Large intestine (tissue), 3 donors: ENCODE measurements around the gene IL37. TPM values are rescaled to one million over a fixed set of nuclear protein-coding genes. Genes with fewer than 3 reads are reported as not detected.

ENCODE experiments used
- DNase-seq, 2 donors: peaks; one replicate each; pipeline versions ENCODE4 v3.0.0 to v3.0.0-alpha.2; 2013
- H3K27ac ChIP-seq: one replicate; pipeline ENCODE4 v1.5.1; 2013; ENCODE audit warnings: low read length
- H3K27me3 ChIP-seq: 2 replicates; pipeline ENCODE4 v1.6.1; 2013; ENCODE audit warnings: low read length; ENCODE audit not compliant: control insufficient read depth, insufficient read depth
- H3K36me3 ChIP-seq: 2 replicates; pipeline ENCODE4 v1.6.1; 2013; ENCODE audit warnings: low read length; ENCODE audit not compliant: control insufficient read depth, insufficient read depth
- H3K4me1 ChIP-seq: one replicate; pipeline ENCODE4 v1.6.1; 2013; ENCODE audit warnings: low read length; ENCODE audit not compliant: control insufficient read depth, insufficient read depth
- H3K4me3 ChIP-seq: one replicate; pipeline ENCODE4 v1.5.1; 2013; ENCODE audit warnings: low read length
- H3K9me3 ChIP-seq: one replicate; pipeline ENCODE4 v1.6.1; 2013; ENCODE audit warnings: mild to moderate bottlenecking, low read depth, low read length, moderate library complexity; ENCODE audit not compliant: control insufficient read depth
- WGBS: methylation state at CpG from one replicate; pipeline ENCODE4 v1.1.5; 2013; ENCODE audit warnings: low lambda C conversion rate; ENCODE audit not compliant: insufficient coverage; 5-methylcytosine and 5-hydroxymethylcytosine counted together
- polyA plus RNA-seq: library from polyadenylated mRNA; unstranded; fragments of 120-200 nt; gene quantifications from one replicate; pipeline ENCODE4 v1.2.1, GENCODE V29; 2013

IL37 gene
- polyA plus RNA-seq, 1 donor, result 1.6 TPM

GRCh38 chr2:112879491-112880041, 31.4 kb upstream of the IL37 start:
- Histone ChIP-seq H3K4me3 (no peak overlapping the region), H3K4me1 (no peaks in the 10 kb centered on the region), H3K27me3 (no peaks in the 10 kb centered on the region), H3K36me3 (no peaks in the 10 kb centered on the region), H3K27ac (no peak overlapping the region), H3K9me3 (no peaks in the 10 kb centered on the region)
- no peak for DNase-seq
- no CpG with 5 or more reads among the region's 6 CpGs for WGBS

- no peaks in the 10 kb centered on the region for H3K4me1 ChIP-seq
- no peaks in the 10 kb centered on the region for H3K36me3 ChIP-seq
- no peaks in the 10 kb centered on the region for H3K9me3 ChIP-seq
- no peak overlapping the region for H3K4me3 ChIP-seq
- WGBS, result no CpG with 5 or more reads among the region's 5 CpGs
- no peak overlapping the region for H3K27ac ChIP-seq
- H3K27me3 ChIP-seq, result no peaks in the 10 kb centered on the region
- no peak for DNase-seq
These were observed 30.9 kb upstream of the IL37 start for GRCh38 chr2:112880091-112880531.

- no peaks in the 10 kb centered on the region for H3K4me1 ChIP-seq
- H3K9me3 ChIP-seq, result no peaks in the 10 kb centered on the region
- H3K36me3 ChIP-seq, result no peaks in the 10 kb centered on the region
- no peak overlapping the region for H3K27ac ChIP-seq
- WGBS, result 84% methylated on average over 2 of the region's 7 CpGs
- H3K27me3 ChIP-seq, result no peaks in the 10 kb centered on the region
- H3K4me3 ChIP-seq, result no peak overlapping the region
- DNase-seq, result no peak
These were observed 30.3 kb upstream of the IL37 start for GRCh38 chr2:112880696-112881095.

- H3K4me1 ChIP-seq, result no peaks in the 10 kb centered on the region
These were observed 29.6 kb upstream of the IL37 start for GRCh38 chr2:112881217-112881985.

GRCh38 chr2:112883669-112884068, 27.3 kb upstream of the IL37 start:
- Histone ChIP-seq H3K27ac (no peak overlapping the region), H3K9me3 (no peaks in the 10 kb centered on the region), H3K4me3 (no peak overlapping the region), H3K27me3 (no peaks in the 10 kb centered on the region), H3K4me1 (no peaks in the 10 kb centered on the region), H3K36me3 (no peaks in the 10 kb centered on the region)
- WGBS, result no CpG with 5 or more reads among the region's 2 CpGs
- DNase-seq, result no peak

More at GRCh38 chr2:112881217-112881985, 29.6 kb upstream of the IL37 start:
- 94% methylated on average over 3 of the region's 5 CpGs for WGBS
- Histone ChIP-seq H3K36me3 (no peaks in the 10 kb centered on the region), H3K27me3 (no peaks in the 10 kb centered on the region), H3K4me3 (no peak overlapping the region), H3K27ac (no peak overlapping the region), H3K9me3 (no peaks in the 10 kb centered on the region)
- no peak for DNase-seq

- H3K4me1 ChIP-seq, result no peaks in the 10 kb centered on the region
These were observed 26.0 kb upstream of the IL37 start for GRCh38 chr2:112884869-112885505.

GRCh38 chr2:112885506-112885902, 25.5 kb upstream of the IL37 start:
- Histone ChIP-seq H3K4me1 (no peaks in the 10 kb centered on the region), H3K36me3 (no peaks in the 10 kb centered on the region), H3K9me3 (no peaks in the 10 kb centered on the region), H3K27me3 (no peaks in the 10 kb centered on the region), H3K4me3 (no peak overlapping the region), H3K27ac (no peak overlapping the region)
- no CpG with 5 or more reads among the region's 4 CpGs for WGBS
- no peak for DNase-seq

More at GRCh38 chr2:112884869-112885505, 26.0 kb upstream of the IL37 start:
- Histone ChIP-seq H3K27me3 (no peaks in the 10 kb centered on the region), H3K27ac (no peak overlapping the region), H3K9me3 (no peaks in the 10 kb centered on the region), H3K36me3 (no peaks in the 10 kb centered on the region), H3K4me3 (no peak overlapping the region)
- WGBS, result 58% methylated on average over 3 of the region's 6 CpGs
- DNase-seq, result peak; percentile 43 to 48

GRCh38 chr2:112886291-112886690, 24.7 kb upstream of the IL37 start:
- H3K36me3 ChIP-seq, result no peaks in the 10 kb centered on the region
- no peaks in the 10 kb centered on the region for H3K27me3 ChIP-seq
- H3K27ac ChIP-seq, result no peak overlapping the region
- no peak overlapping the region for H3K4me3 ChIP-seq
- WGBS, result no CpG with 5 or more reads among the region's 2 CpGs
- DNase-seq, result no peak
- H3K4me1 ChIP-seq, result no peaks in the 10 kb centered on the region
- no peaks in the 10 kb centered on the region for H3K9me3 ChIP-seq

GRCh38 chr2:112887964-112888749, 22.8 kb upstream of the IL37 start:
- Histone ChIP-seq H3K27ac (no peak overlapping the region), H3K9me3 (no peaks in the 10 kb centered on the region), H3K4me1 (peaks cover 4% of the 10 kb centered on the region), H3K36me3 (no peaks in the 10 kb centered on the region), H3K4me3 (no peak overlapping the region), H3K27me3 (no peaks in the 10 kb centered on the region)
- WGBS, result 67% methylated on average over 2 of the region's 2 CpGs
- DNase-seq, result no peak

GRCh38 chr2:112889976-112890375, 21.0 kb upstream of the IL37 start:
- Histone ChIP-seq H3K27ac (no peak overlapping the region), H3K4me1 (peaks cover 4% of the 10 kb centered on the region), H3K9me3 (no peaks in the 10 kb centered on the region), H3K27me3 (no peaks in the 10 kb centered on the region), H3K4me3 (no peak overlapping the region), H3K36me3 (no peaks in the 10 kb centered on the region)
- WGBS, result 100% methylated on average over 1 of the region's 1 CpG
- DNase-seq, result no peak
